Measurements from ENCODE around the gene SGTA. TPM values are rescaled to one million over a fixed set of nuclear protein-coding genes. Genes with fewer than 3 reads are reported as not detected.

The SGTA gene
- polyA plus RNA-seq, 3 donors: 37.0 to 49.7 (median 45.7) TPM

DNA sequence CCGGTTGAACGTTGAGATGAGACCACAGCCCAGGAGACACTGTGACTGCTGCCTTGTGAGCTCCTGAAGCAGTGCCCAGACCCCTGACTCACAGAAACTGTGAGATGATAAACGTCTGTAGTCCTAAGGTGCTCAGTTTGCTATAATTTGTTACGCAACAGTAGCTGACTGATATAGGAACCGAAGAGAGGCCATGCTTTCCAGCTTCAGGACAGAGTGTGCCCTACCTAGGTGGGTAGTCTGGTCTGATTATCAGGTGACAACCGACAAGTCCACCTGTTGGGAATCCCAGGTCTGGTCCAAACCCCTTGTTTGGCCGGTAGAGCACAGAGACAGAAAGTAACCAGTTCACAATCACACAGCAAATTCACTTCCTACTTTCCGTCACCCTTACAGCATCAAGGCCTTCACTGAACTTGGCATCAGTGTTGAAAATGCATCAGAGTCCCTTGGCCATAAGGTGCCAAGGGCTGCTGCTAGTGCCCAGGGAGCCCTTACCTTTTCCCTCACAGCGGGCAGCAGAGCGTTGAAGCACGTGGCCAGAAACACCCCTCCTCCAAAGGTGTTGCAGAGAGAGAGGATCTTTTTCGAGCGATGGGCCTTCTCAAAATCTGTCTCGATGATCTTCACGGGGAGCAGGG, 46.4 kb downstream of the SGTA start:
- 85 to 92% (median 89%) methylated on average over 15 of the region's 15 CpGs for WGBS, 3 donors

DNA sequence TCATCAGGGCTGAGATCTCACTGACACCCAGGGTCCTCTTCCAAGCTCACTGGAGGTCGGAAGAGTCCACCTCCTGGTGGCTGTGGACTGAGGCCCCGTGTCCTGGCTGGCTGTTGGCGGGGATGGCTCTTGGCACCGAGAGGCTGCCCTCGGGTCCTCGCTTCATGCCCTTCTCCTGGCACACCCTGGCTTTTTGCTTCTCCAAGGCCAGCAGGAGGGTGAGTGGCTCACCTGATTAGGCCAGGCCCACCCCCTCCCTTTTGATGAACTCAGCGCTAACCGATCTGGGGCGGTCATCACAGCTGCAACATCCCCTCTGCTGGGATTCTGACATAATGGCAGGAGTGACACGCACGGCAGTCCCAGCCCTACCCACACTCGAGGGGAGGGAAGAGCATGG, 47.7 kb downstream of the SGTA start:
- no peak overlapping the region for H3K27ac ChIP-seq (ENCODE audit: low read depth, low read length)
- 95 to 99% (median 96%) methylated on average over 12 of the region's 12 CpGs for WGBS, 3 donors

More for the DNA sequence above, 46.4 kb downstream of the SGTA start:
- no peak overlapping the region for H3K27ac ChIP-seq (ENCODE audit: low read depth, low read length)

GRCh38 chr19:2734589-2735288, 48.3 kb downstream of the SGTA start:
- 88 to 89% (median 88%) methylated on average over 24 to 26 of the region's 26 CpGs for WGBS, 3 donors

GRCh38 chr19:2733930-2734588, 49.0 kb downstream of the SGTA start:
- H3K27ac ChIP-seq (ENCODE audit: low read depth, low read length): no peak overlapping the region
- 75 to 88% (median 81%) methylated on average over 35 of the region's 35 CpGs for WGBS, 3 donors

More at GRCh38 chr19:2734589-2735288, 48.3 kb downstream of the SGTA start:
- H3K27ac ChIP-seq (ENCODE audit: low read depth, low read length): no peak overlapping the region

- H3K27ac ChIP-seq (ENCODE audit: low read depth, low read length): no peak overlapping the region
- WGBS, 3 donors: 95 to 96% (median 95%) methylated on average over 30 to 38 of the region's 38 CpGs
Measured at GRCh38 chr19:2732883-2733282, 50.2 kb downstream of the SGTA start.

GRCh38 chr19:2732157-2732725, 50.8 kb downstream of the SGTA start:
- 94 to 95% (median 94%) methylated on average over 32 to 33 of the region's 33 CpGs for WGBS, 3 donors
- H3K27ac ChIP-seq (ENCODE audit: low read depth, low read length): no peak overlapping the region

- no peak overlapping the region for H3K27ac ChIP-seq (ENCODE audit: low read depth, low read length)
- WGBS, 3 donors: 86 to 89% (median 87%) methylated on average over 39 to 41 of the region's 41 CpGs
Measured at GRCh38 chr19:2731181-2731995, 51.7 kb downstream of the SGTA start.

- no peak overlapping the region for H3K27ac ChIP-seq (ENCODE audit: low read depth, low read length)
- 84 to 91% (median 87%) methylated on average over 24 to 26 of the region's 26 CpGs for WGBS, 3 donors
Measured at GRCh38 chr19:2729943-2730818, 52.9 kb downstream of the SGTA start.

- 81 to 88% (median 85%) methylated on average over 23 of the region's 23 CpGs for WGBS, 3 donors
- no peak overlapping the region for H3K27ac ChIP-seq (ENCODE audit: low read depth, low read length)
Measured at GRCh38 chr19:2728783-2729387, 54.2 kb downstream of the SGTA start.

DNA sequence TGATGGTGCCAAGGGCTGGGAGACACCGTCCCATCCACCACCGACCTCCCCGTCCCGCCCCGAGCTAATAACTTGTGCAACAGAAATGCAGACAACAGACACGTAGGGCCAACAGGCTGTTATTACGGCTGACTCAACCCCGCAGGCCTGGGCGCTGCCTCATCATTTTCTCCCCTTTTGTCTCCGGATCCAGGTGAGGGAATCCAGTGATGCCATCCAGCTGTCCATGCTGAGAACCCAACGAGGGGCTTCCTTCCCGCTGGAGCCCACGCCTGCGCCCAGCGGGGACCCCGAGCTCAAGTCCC, 55.5 kb downstream of the SGTA start:
- 54 to 75% (median 60%) methylated on average over 15 to 16 of the region's 16 CpGs for WGBS, 3 donors
- no peak overlapping the region for H3K27ac ChIP-seq (ENCODE audit: low read depth, low read length)

DNA sequence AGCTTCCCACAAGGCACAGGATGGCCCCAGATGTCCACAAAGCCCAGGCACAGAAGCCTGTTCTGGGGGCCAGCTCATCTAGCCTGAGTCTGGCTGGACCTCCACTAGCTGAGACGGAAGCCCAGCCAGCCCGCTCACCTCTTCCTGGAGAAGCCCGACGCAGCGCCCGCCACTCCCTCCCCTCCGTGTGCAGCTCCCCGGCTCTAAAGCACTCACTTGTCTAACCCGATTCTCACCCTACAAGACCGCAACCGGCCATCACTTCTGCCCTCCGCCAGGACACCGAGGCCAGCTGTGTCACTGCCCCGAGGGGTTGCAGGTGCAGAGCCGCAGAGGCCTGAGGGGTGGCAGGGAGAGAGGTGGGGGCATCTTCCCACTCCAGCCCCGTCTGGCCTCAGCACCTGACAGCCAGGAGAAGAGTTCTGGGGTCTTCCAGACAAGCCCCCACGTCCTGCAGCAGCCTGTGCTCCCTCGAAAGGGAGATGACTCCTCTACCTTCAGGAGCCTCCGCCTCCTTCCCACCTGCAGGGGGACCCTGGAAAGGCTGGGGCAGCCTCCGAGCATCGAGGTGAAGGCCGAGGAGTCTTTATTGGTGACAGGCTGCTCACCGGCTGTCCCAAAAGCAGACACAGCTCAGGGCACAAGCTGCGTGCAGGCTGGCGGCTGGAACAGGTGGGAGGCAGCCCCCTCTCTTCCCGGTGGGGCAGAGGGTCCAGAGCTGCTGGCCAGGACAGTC, 56.0 kb downstream of the SGTA start:
- no peak overlapping the region for H3K27ac ChIP-seq (ENCODE audit: low read depth, low read length)
- 15 to 22% (median 18%) methylated on average over 26 of the region's 26 CpGs for WGBS, 3 donors

- 48 to 78% (median 71%) methylated on average over 14 to 15 of the region's 15 CpGs for WGBS, 3 donors
- H3K27ac ChIP-seq (ENCODE audit: low read depth, low read length): no peak overlapping the region
Measured at GRCh38 chr19:2726160-2726855, 56.8 kb downstream of the SGTA start.

DNA sequence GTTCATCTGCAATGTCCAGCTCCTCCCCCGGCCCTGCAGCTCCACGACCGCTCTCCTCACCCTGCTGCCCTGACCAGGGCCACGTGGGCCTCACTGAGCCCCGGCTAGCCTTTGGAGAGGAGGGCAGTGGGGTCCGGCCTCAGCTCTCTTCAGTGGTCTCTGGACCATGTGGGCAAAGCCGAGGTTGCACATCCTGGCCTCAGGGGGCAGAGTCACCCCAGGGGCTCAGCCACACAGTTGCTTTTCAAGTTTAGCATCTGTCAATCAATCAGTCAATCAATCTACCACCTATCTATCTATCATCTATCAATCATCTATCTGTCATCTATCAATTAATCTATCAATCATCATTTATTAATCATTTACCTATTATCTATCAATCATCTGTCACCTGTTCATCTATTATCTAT, 58.9 kb downstream of the SGTA start:
- H3K27ac ChIP-seq (ENCODE audit: low read depth, low read length): no peak overlapping the region
- WGBS, 3 donors: 49 to 73% (median 60%) methylated on average over 7 of the region's 7 CpGs

DNA sequence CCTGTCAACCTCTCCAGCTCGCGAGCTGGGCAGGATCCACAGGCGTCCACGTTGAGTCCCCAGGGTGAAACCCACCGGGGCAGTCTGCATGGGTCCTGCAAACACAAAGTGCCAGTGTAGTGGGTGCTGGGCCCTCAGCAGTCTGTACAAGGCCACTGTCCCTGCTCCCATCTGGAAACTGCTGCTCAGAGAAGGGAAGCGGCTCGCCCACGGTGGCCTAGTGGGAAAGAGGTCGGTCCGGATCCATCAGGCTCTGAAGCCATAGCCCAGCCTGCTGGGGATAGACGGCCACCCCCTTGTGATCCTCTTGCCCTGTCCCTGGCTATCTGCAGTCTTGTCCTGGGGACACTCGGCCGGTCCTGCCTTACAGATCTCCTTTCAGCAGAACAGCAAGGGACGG, 59.3 kb downstream of the SGTA start:
- H3K27ac ChIP-seq (ENCODE audit: low read depth, low read length): no peak overlapping the region
- WGBS, 3 donors: 74 to 81% (median 80%) methylated on average over 11 to 14 of the region's 14 CpGs

GRCh38 chr19:2723345-2723715, 59.7 kb downstream of the SGTA start:
- no peak overlapping the region for H3K27ac ChIP-seq (ENCODE audit: low read depth, low read length)

More at GRCh38 chr19:2723345-2723715, 59.7 kb downstream of the SGTA start:
- WGBS, 3 donors: 72 to 86% (median 73%) methylated on average over 13 of the region's 13 CpGs
